GM03348 (cell line): ENCODE results near the gene COL8A2.

Experiments
- DNase-seq: peaks from one replicate; pipeline ENCODE4 v3.0.0; 2012; ENCODE audit warnings: low spot score

COL8A2 gene

GRCh38 chr1:36114371-36114770 is 10.7 kb downstream of the COL8A2 start:
- no peak for DNase-seq

- DNase-seq: no peak
These were observed 12.2 kb downstream of the COL8A2 start for GRCh38 chr1:36112823-36113222.

DNA sequence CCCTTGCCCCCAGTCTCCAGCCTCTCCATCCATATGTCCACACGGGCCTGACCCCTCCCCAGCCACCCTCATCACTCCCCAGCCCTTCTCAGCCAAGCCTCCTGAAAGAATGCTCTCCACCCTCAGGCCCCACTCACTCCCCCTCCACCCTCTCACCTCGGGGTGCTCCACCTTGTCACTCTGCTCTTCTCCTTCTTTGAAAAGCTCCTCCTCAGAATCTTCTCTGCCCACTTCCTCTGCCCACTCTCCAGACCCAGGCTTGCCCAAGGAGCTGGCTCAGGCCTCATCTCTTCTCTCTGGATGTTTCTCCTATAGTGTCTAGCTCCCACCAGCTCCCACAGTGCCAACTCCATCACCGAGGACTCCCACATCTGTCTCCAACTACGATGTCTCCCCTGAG is 13.9 kb downstream of the COL8A2 start:
- DNase-seq: no peak

- peak; percentile 90 for DNase-seq
These were observed 15.9 kb downstream of the COL8A2 start for GRCh38 chr1:36109041-36109679.

- DNase-seq: no peak
These were observed 16.7 kb downstream of the COL8A2 start for GRCh38 chr1:36108314-36108713.

DNA sequence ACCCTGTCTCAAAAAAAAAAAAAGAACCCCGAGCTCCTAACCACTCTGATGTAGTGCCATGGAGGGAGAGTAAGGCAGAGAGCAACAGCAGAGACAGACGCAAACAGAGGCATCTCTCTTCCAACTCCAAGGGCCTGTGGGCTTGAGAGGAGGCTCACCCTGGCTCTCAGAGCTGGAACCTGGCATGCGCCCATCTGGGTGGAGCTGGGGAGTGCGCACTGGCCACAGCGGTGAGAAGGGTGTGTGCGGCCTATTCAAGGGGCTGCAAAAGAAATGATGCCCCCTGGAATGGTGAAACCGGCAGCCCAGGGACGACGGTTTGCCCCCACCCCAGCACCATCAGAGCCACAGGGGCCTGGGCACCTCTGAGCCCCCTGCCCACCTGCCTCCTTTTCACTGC is 17.6 kb downstream of the COL8A2 start:
- DNase-seq: no peak

GRCh38 chr1:36106269-36106668 is 18.8 kb downstream of the COL8A2 start:
- DNase-seq: no peak

GRCh38 chr1:36101546-36101945 is 23.5 kb downstream of the COL8A2 start:
- DNase-seq: no peak

DNA sequence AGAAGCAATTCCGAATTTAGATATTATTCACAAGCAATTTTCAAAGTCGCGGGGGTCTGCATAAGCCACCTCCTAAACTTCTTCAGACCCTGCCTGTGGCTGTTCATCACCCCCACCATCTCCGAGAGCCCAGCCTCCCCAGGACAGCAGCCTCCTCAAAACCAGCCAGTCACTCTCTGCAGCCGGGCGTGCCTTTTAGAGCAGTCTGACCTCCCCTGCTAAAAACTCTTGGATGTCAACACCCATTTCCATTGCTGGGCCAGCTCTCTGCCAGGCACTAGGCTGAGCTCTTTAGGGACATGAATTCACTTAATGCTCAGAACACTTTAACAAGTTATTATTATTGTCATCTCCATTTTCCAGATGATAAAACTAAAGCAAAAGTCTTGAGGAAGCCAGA is 24.6 kb downstream of the COL8A2 start:
- DNase-seq: no peak

- peak; percentile 88 for DNase-seq
These were observed 25.2 kb downstream of the COL8A2 start for GRCh38 chr1:36099681-36100341.

GRCh38 chr1:36098650-36099365 is 26.2 kb downstream of the COL8A2 start:
- no peak for DNase-seq

- no peak for DNase-seq
These were observed 27.1 kb downstream of the COL8A2 start for GRCh38 chr1:36097693-36098585.

GRCh38 chr1:36096500-36097432 is 28.3 kb downstream of the COL8A2 start:
- DNase-seq: no peak

GRCh38 chr1:36095760-36096405 is 29.1 kb downstream of the COL8A2 start:
- no peak for DNase-seq

DNA sequence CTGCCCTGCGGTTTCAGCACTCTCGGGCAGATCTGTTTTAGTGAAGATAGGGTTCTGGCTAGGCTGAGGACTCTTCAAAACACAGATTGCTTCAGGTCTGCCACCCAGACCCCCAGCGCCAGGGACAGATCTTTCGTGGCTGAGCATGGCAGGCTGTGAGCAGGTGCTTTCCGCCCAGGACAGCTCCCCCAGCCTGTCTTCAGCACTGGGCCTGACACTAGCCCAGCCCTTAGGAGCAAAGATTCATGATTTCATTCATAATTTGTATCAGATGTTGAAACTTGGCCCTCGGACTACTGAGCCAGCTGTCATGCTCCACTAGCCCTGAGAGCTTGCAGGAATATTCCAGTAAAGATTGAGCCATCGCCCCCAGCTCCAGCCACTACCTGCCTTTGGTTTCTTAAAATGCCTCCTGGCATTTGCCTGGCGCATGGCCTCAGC is 30.4 kb downstream of the COL8A2 start:
- DNase-seq: peak; percentile 78

- DNase-seq: no peak
These were observed 31.1 kb downstream of the COL8A2 start for GRCh38 chr1:36093929-36094328.

GRCh38 chr1:36093226-36093625 is 31.8 kb downstream of the COL8A2 start:
- DNase-seq: no peak

GRCh38 chr1:36092798-36093185 is 32.2 kb downstream of the COL8A2 start:
- DNase-seq: no peak

- no peak for DNase-seq
These were observed 32.7 kb downstream of the COL8A2 start for GRCh38 chr1:36092166-36092797.

GRCh38 chr1:36091698-36092097 is 33.3 kb downstream of the COL8A2 start:
- no peak for DNase-seq
